ENCODE data around the gene PRKCE.
A peak's percentile ranks its signal among the peaks of the same experiment; 100 is the strongest.

The PRKCE gene

GRCh38 chr2:45960057-45960863 is 308.8 kb downstream of the PRKCE start:
- Mint-ChIP-seq H3K27ac (no peak overlapping the region), H3K9me3 (no peaks in the 10 kb centered on the region), H3K4me1 (peaks cover 9% of the 10 kb centered on the region), H3K36me3 (no peaks in the 10 kb centered on the region), H3K4me3 (no peak overlapping the region)
- ATAC-seq (no peak), DNase-seq (ENCODE audit: low spot score in 2 of 2) (no peak)

GRCh38 chr2:45962177-45962921 is 310.9 kb downstream of the PRKCE start:
- H3K9me3 Mint-ChIP-seq, result no peaks in the 10 kb centered on the region
- DNase-seq (ENCODE audit: low spot score in 2 of 2), result no peak
- no peak for ATAC-seq
- no peak overlapping the region for H3K4me3 Mint-ChIP-seq
- no peak overlapping the region for H3K27ac Mint-ChIP-seq
- peaks cover 9% of the 10 kb centered on the region for H3K4me1 Mint-ChIP-seq
- no peaks in the 10 kb centered on the region for H3K36me3 Mint-ChIP-seq

- H3K9me3 Mint-ChIP-seq, result no peaks in the 10 kb centered on the region
- DNase-seq (ENCODE audit: low spot score in 2 of 2) (no peak), ATAC-seq (no peak)
- H3K4me3 Mint-ChIP-seq, result no peak overlapping the region
- H3K27ac Mint-ChIP-seq, result no peak overlapping the region
- peaks cover 9% of the 10 kb centered on the region for H3K4me1 Mint-ChIP-seq
- no peaks in the 10 kb centered on the region for H3K36me3 Mint-ChIP-seq
Observed at GRCh38 chr2:45963816-45964215, 312.3 kb downstream of the PRKCE start.

GRCh38 chr2:45964223-45964841 is 312.9 kb downstream of the PRKCE start:
- ATAC-seq (peak; percentile 31), DNase-seq (ENCODE audit: low spot score in 2 of 2) (no peak)
- H3K4me1 Mint-ChIP-seq, result peaks cover 9% of the 10 kb centered on the region
- H3K4me3 Mint-ChIP-seq, result no peak overlapping the region
- H3K36me3 Mint-ChIP-seq, result no peaks in the 10 kb centered on the region
- H3K27ac Mint-ChIP-seq, result no peak overlapping the region
- no peaks in the 10 kb centered on the region for H3K9me3 Mint-ChIP-seq

- DNase-seq (ENCODE audit: low spot score in 2 of 2), result no peak
- Mint-ChIP-seq H3K36me3 (no peaks in the 10 kb centered on the region), H3K27ac (no peak overlapping the region), H3K4me1 (peaks cover 9% of the 10 kb centered on the region), H3K4me3 (no peak overlapping the region), H3K9me3 (no peaks in the 10 kb centered on the region)
- ATAC-seq, result no peak
Observed at GRCh38 chr2:45964906-45965305, 313.4 kb downstream of the PRKCE start.

- Mint-ChIP-seq H3K27ac (no peak overlapping the region), H3K4me3 (no peak overlapping the region), H3K36me3 (no peaks in the 10 kb centered on the region), H3K4me1 (peaks cover 9% of the 10 kb centered on the region), H3K9me3 (no peaks in the 10 kb centered on the region)
- ATAC-seq (no peak), DNase-seq (ENCODE audit: low spot score in 2 of 2) (no peak)
Observed at GRCh38 chr2:45965871-45966498, 314.5 kb downstream of the PRKCE start.

GRCh38 chr2:45968946-45969584 is 317.6 kb downstream of the PRKCE start:
- ATAC-seq (no peak), DNase-seq (ENCODE audit: low spot score in 2 of 2) (no peak)
- Mint-ChIP-seq H3K4me1 (peaks cover 9% of the 10 kb centered on the region), H3K4me3 (no peak overlapping the region), H3K9me3 (no peaks in the 10 kb centered on the region), H3K27ac (no peak overlapping the region), H3K36me3 (no peaks in the 10 kb centered on the region)

GRCh38 chr2:45973426-45973825 is 322.0 kb downstream of the PRKCE start:
- Mint-ChIP-seq H3K27ac (no peak overlapping the region), H3K9me3 (no peaks in the 10 kb centered on the region), H3K4me1 (no peaks in the 10 kb centered on the region), H3K4me3 (no peak overlapping the region), H3K36me3 (no peaks in the 10 kb centered on the region)
- peak in 1 of 2 donors; percentile 8 for DNase-seq (ENCODE audit: low spot score in 2 of 2)
- no peak for ATAC-seq

- no peak for ATAC-seq
- no peak overlapping the region for H3K27ac Mint-ChIP-seq
- no peaks in the 10 kb centered on the region for H3K4me1 Mint-ChIP-seq
- no peaks in the 10 kb centered on the region for H3K36me3 Mint-ChIP-seq
- H3K9me3 Mint-ChIP-seq, result no peaks in the 10 kb centered on the region
- peak in 1 of 2 donors; percentile 41 for DNase-seq (ENCODE audit: low spot score in 2 of 2)
- H3K4me3 Mint-ChIP-seq, result no peak overlapping the region
Observed at GRCh38 chr2:45974056-45974455, 322.6 kb downstream of the PRKCE start.

GRCh38 chr2:45974762-45975408 is 323.4 kb downstream of the PRKCE start:
- no peaks in the 10 kb centered on the region for H3K9me3 Mint-ChIP-seq
- no peaks in the 10 kb centered on the region for H3K36me3 Mint-ChIP-seq
- H3K4me1 Mint-ChIP-seq, result no peaks in the 10 kb centered on the region
- no peak overlapping the region for H3K27ac Mint-ChIP-seq
- ATAC-seq, result peak; percentile 57
- peak in 1 of 2 donors; percentile 41 for DNase-seq (ENCODE audit: low spot score in 2 of 2)
- no peak overlapping the region for H3K4me3 Mint-ChIP-seq

- no peak for ATAC-seq
- Mint-ChIP-seq H3K4me1 (no peaks in the 10 kb centered on the region), H3K36me3 (no peaks in the 10 kb centered on the region), H3K27ac (no peak overlapping the region), H3K4me3 (no peak overlapping the region), H3K9me3 (no peaks in the 10 kb centered on the region)
- DNase-seq (ENCODE audit: low spot score in 2 of 2), result peak in 1 of 2 donors; percentile 38
Observed at GRCh38 chr2:45975752-45976517, 324.5 kb downstream of the PRKCE start.

- H3K4me1 Mint-ChIP-seq, result no peaks in the 10 kb centered on the region
- H3K27ac Mint-ChIP-seq, result no peak overlapping the region
- H3K36me3 Mint-ChIP-seq, result no peaks in the 10 kb centered on the region
- H3K4me3 Mint-ChIP-seq, result no peak overlapping the region
- peak in 1 of 2 donors; percentile 34 for DNase-seq (ENCODE audit: low spot score in 2 of 2)
- ATAC-seq, result no peak
- no peaks in the 10 kb centered on the region for H3K9me3 Mint-ChIP-seq
Observed at GRCh38 chr2:45978302-45978859, 326.9 kb downstream of the PRKCE start.

- peak in 1 of 2 donors; percentile 35 for DNase-seq (ENCODE audit: low spot score in 2 of 2)
- Mint-ChIP-seq H3K4me3 (no peak overlapping the region), H3K4me1 (no peaks in the 10 kb centered on the region), H3K36me3 (no peaks in the 10 kb centered on the region), H3K27ac (no peak overlapping the region), H3K9me3 (no peaks in the 10 kb centered on the region)
- ATAC-seq, result no peak
Observed at GRCh38 chr2:45979065-45979464, 327.6 kb downstream of the PRKCE start.
